Cardiac fibroblast (primary cell): Measurements from ENCODE around the gene SLC38A9.
"Not testable (repeated sequence)": the region's sequence is repeated elsewhere in the genome, so short reads cannot be mapped to it uniquely, and the experiment has no call there.

Experiments
- DNase-seq, 2 donors: peaks; one replicate each; pipeline versions ENCODE4 v3.0.0 to v3.0.0-alpha.2; 2010; ENCODE audit warnings: low read depth in 2 of 2
- H3K4me3 ChIP-seq, 2 donors: replicated peaks in 1 of 2; 1 replicate in 1 of 2; 2 replicates in 1 of 2; pipeline ENCODE4 v1.5.1; 2011; ENCODE audit warnings: low read depth in 2 of 2, low read length in 2 of 2, mild to moderate bottlenecking in 2 of 2, moderate library complexity in 1 of 2
- CTCF ChIP-seq: IDR thresholded peaks from one replicate; pipeline ENCODE4 v1.5.1; 2011; ENCODE audit warnings: low read depth, mild to moderate bottlenecking, low read length, inconsistent platforms

Gene SLC38A9

GRCh38 chr5:55608595-55609349 is 103.4 kb downstream of the SLC38A9 start:
- no peak overlapping the region for H3K4me3 ChIP-seq
- DNase-seq: no peak
- no peak for TF ChIP-seq CTCF

GRCh38 chr5:55607309-55607708 is 104.8 kb downstream of the SLC38A9 start:
- DNase-seq: peak; percentile 35 to 49
- H3K4me3 ChIP-seq: not testable (repeated sequence)

- peak; percentile 57 to 73 for DNase-seq
- no peak for TF ChIP-seq CTCF
- no peak overlapping the region for H3K4me3 ChIP-seq
These were observed 107.5 kb downstream of the SLC38A9 start for GRCh38 chr5:55604611-55605067.

GRCh38 chr5:55603922-55604321 is 108.2 kb downstream of the SLC38A9 start:
- peak; percentile 64 to 75 for DNase-seq
- H3K4me3 ChIP-seq: no peak overlapping the region
- TF ChIP-seq CTCF: no peak

- H3K4me3 ChIP-seq: no peak overlapping the region
- TF ChIP-seq CTCF: no peak
- DNase-seq: no peak
These were observed 110.5 kb downstream of the SLC38A9 start for GRCh38 chr5:55601628-55602027.

- peak; percentile 92 to 95 for DNase-seq
- TF ChIP-seq CTCF: no peak
- H3K4me3 ChIP-seq: no peak overlapping the region
These were observed 110.9 kb downstream of the SLC38A9 start for GRCh38 chr5:55601204-55601618.

- TF ChIP-seq CTCF: no peak
- no peak overlapping the region for H3K4me3 ChIP-seq
- DNase-seq: peak; percentile 74 to 79
These were observed 111.5 kb downstream of the SLC38A9 start for GRCh38 chr5:55600497-55601203.
